ELF-1 (cell line): ENCODE results near the gene MRPL28.
A peak's percentile ranks its signal among the peaks of the same experiment; 100 is the strongest.
"Not testable (repeated sequence)": the region's sequence is repeated elsewhere in the genome, so short reads cannot be mapped to it uniquely, and the experiment has no call there.

Source experiments
- DNase-seq: peaks from one replicate; pipeline ENCODE4 v3.0.0-alpha.2; 2016; ENCODE audit warnings: low read depth, low spot score

The MRPL28 gene

GRCh38 chr16:360698-361336 is 9.5 kb downstream of the MRPL28 start:
- DNase-seq = no peak

- DNase-seq = no peak
These were observed 10.3 kb downstream of the MRPL28 start for GRCh38 chr16:359871-360697.

DNA sequence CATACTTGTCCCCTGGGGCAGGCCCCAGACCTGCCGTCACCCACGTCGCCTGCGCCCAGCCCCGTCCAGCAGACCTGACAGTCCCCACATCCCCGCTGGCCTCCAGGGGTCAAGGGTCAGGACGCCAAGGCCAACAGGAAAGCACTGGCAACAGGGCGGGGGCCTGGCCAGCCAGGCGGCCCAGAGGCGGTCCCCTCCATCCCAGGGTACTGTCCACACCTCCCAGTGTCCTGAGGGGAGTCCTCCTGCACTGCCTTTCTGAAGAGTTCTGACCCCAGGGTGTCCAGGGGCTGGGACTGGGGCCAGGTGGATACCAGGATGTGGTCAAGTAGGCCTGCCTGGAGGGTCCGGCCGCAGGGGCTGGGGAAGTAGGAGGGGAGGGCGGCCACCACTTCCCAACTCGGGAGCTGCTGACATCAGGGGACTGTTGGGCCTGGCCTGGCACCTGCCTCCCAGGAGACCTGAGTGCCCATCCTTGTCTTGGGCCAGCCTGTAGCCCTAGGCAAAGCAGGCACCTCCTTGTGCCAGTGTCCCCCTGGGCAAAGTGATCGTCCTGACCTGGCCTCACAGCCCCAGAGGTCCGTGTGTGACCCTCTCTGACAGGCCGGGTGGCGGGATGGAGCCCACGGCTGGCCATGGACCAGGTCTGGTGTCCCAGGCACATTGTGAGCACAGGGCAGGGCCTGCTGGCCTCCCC is 11.1 kb downstream of the MRPL28 start:
- no peak for DNase-seq

DNA sequence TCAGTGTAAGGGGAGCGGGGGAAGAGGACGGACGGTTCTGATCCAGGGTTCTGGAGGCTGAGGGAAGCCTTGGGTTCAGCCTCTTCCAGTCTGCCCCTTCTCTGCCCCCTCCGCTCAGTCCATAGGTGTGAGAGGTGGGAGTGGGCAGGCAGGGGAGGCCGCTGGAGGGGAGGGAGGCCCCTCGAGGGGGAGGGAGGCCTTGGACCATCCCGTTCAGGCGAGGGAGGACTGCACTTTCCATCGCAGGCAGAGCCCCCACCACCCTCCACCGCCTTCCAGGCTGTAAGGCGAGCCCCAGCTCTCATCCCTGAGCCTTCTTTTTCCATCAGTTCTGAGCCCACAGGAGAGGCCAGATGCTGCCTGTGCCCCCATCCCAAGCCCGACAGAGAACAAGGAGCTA is 13.6 kb downstream of the MRPL28 start:
- DNase-seq = no peak

- no peak for DNase-seq
These were observed 15.3 kb downstream of the MRPL28 start for GRCh38 chr16:354971-355461.

DNA sequence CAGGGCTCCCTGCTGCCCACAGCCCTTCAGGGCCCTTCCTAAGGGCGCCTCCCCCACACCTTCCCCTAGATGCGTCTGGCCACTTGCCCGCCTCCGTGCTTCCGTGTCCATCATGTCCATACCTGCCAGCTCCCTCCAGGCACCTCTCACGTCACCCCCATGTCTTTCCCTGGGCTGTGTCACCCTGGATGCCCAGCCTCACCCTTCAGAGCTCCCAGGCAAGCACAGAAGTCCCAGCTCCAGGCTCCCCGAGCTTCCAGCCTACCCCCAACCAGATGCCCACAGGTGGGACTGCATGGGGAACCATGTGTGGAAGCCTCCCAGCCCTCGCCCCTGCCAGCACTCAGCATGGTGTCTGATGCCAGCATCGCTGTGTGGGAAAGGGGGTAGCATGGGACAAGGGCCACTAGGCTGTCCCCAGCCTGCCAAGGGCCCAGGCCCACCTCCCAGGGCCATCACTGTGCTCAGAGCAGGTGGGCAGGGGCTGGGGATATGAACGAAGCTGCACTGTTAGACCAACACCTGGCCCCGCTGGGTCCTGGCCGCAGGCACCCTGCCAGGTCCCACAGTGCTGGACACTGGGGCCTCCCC is 16.0 kb downstream of the MRPL28 start:
- no peak for DNase-seq

GRCh38 chr16:353404-354290 is 16.7 kb downstream of the MRPL28 start:
- DNase-seq = peak; percentile 38

- peak; percentile 91 for DNase-seq
These were observed 17.6 kb downstream of the MRPL28 start, which contains the start of gene AXIN1 for GRCh38 chr16:352547-353403. Gene AXIN1 (minus strand): TSS chr16:352723. CDS start chr16:347025, 5,698 bp downstream.

DNA sequence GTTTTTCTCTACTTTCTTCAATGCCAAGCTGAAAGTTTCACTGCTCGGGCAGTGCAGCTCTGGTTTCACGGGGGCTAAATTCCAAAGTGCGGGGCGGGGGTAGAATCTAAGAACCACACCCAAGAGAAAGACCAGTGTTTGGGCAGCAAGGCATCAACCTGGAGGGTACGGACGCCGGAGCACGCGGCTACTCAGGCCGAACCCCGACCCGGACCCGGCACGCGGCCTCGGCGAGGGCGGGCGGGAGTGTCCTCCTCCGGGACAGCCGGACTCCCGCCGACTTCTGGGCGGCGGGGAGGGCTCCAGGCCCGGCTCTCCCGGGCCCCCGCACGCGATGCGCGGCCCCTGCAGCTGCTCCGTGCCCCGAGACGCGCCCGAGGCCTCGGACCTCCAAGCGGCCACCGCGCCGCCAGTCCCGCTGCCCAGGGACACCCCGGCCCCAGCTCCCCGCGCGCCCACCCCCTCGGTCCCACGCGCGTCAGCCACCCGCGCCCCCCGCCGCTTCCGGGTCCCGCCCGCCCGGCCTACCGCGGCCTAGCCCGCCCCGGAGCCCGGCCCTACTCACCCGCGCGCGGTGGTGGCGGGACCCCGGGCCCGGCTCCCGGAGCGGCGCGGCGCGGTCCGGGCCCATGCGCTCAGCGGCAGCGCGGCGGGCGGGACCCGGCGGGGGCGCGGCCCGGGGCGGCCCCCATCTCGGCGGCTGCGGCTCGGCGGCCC is 18.4 kb downstream of the MRPL28 start:
- peak; percentile 25 for DNase-seq

DNA sequence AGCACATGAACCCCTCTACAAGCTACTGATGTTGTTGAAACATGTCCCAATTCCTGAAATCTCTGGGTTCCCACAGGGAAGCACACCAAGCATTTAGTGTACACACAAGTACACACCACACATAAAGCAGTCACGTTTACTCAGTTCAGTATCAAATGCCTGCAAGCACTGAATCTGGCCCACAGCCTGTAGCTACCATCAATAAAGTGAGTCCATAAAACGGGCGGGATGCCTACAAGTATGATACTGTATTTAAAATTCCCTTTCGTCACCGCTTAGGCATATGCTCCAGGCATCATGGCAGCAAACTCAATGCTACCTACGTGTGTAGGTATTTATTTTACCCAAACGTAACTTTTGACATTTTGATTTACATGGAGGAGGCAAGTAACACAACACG is 20.1 kb downstream of the MRPL28 start:
- no peak for DNase-seq

GRCh38 chr16:349211-349610 is 21.1 kb downstream of the MRPL28 start:
- no peak for DNase-seq

DNA sequence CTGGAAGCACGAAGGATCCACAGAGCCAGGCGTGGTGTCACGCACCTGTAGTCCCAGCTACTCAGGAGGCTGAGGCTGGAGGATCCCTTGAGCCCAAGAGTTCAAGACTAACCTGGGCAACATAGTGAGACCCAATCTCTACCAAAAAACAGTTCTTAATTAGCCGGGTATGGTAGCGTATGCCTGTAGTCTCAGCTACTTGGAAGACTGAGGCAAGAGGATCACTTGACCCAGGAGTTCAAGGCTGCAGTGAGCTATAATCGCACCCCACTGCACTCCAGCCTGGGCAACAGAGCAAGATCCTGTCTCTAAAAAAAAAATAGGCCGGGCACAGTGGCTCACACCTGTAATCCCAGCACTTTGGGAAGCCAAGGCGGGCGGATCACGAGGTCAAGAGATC is 21.8 kb downstream of the MRPL28 start:
- DNase-seq = not testable (repeated sequence)

GRCh38 chr16:347203-347602 is 23.1 kb downstream of the MRPL28 start:
- no peak for DNase-seq

DNA sequence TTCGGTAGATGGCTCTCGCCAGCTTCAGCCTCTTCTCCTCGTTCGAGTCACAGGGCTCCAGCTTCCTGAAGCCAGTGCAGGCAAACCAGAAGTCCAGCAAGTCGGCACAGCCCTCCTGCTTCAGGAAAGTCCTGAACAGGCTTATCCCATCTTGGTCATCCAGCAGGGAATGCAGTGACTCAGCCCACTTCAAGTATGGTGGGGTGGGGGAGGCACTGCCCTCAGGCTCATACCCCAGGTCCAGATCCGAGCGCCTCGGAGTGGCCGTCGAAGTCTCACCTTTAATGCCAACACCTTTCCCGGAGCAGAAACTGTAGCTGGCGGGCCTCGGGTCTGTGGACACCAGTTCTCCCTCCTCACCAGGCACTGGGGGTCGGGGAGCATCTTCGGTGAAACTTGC is 23.8 kb downstream of the MRPL28 start:
- DNase-seq = peak; percentile 63

DNA sequence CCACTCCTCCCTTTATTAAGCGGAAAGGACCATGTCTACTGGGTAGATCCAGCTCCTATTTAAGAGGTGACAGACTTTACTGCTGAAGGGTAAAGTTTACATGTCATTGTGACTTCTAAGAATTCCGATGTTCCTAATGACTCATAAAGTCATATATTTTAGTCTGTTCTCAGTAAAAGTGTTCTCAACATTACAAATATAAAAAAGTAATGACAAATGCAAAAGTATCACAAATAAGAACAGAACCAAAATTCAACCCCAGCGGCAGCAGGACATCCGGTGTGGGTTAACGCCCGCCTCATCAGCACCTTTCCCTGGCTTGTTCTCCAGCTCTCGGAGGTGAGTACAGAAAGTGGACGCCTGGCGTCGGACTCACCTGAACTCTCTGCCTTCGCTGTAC is 24.6 kb downstream of the MRPL28 start:
- DNase-seq = no peak

DNA sequence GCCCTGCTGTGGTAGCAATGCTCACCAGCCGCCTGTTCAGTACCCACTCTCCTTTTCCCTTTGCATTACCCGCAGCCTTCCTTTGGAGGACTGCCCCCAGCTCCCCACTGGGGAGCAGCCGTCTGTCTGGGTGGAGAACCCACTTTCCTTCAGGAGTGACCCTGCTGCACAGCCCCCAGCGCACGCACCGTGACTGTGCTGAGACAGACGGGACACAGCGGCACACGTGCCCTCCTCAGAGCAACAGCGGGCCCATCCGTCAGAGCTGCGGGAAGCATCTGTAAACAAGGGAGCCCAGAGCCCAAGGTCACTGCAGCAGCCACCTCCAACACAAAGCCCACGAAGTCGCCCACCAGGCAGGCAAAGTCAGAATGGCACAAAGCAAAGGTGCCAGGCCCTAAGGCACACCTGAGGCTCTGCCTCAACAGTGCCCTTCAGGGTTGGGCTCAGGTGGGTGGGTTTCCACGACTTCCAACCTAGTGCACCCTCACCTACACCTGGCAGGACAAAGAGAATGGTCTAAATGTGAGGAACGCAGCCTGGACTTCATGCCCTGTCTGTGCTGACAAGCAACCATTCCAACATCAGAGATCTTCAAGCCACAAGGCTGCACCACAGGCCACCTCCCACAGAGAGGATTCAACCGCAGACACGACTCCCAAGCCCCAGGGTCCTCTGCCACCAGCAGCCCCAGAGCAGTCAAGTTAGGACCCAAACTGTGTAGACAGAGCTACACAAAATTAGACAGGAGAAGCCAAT is 27.7 kb downstream of the MRPL28 start:
- no peak for DNase-seq

GRCh38 chr16:341974-342336 is 28.4 kb downstream of the MRPL28 start:
- not testable (repeated sequence) for DNase-seq

GRCh38 chr16:341095-341973 is 29.0 kb downstream of the MRPL28 start:
- DNase-seq = not testable (repeated sequence)
